NCI-H774 (cell line): ENCODE results near the gene RPS13.
"Not testable (repeated sequence)": the region's sequence is repeated elsewhere in the genome, so short reads cannot be mapped to it uniquely, and the experiment has no call there.

ENCODE experiments used
- DNase-seq: peaks from one replicate; lab custom pipeline; 2025; lab: John Stamatoyannopoulos, UW

RPS13 gene

GRCh38 chr11:17077520-17078401 lies at the start of gene RPS13:
TSS of gene RPS13 (minus strand) at chr11:17077667. CDS start at chr11:17077641, 26 bp downstream.
- peak; percentile 99 for DNase-seq

- DNase-seq = no peak
Observed at GRCh38 chr11:17121981-17122380, 44.5 kb upstream of the RPS13 start.

- no peak for DNase-seq
Observed at GRCh38 chr11:17117262-17117661, 39.8 kb upstream of the RPS13 start.

GRCh38 chr11:17116117-17116516 lies 38.6 kb upstream of the RPS13 start:
- DNase-seq = no peak

GRCh38 chr11:17107745-17108144 lies 30.3 kb upstream of the RPS13 start:
- not testable (repeated sequence) for DNase-seq

- not testable (repeated sequence) for DNase-seq
Observed at GRCh38 chr11:17105404-17106040, 28.1 kb upstream of the RPS13 start.

GRCh38 chr11:17102462-17102861 lies 25.0 kb upstream of the RPS13 start:
- DNase-seq = no peak

- no peak for DNase-seq
Observed at GRCh38 chr11:17098658-17099057, 21.2 kb upstream of the RPS13 start.

- DNase-seq = no peak
Observed at GRCh38 chr11:17098038-17098437, 20.6 kb upstream of the RPS13 start.

GRCh38 chr11:17085976-17086375 lies 8.5 kb upstream of the RPS13 start:
- not testable (repeated sequence) for DNase-seq

GRCh38 chr11:17077240-17077519 lies 287 bp downstream of the RPS13 start:
- DNase-seq = no peak

- no peak for DNase-seq
Observed at GRCh38 chr11:17076517-17077239, 789 bp downstream of the RPS13 start.

- DNase-seq = no peak
Observed at GRCh38 chr11:17075506-17075905, 2.0 kb downstream of the RPS13 start.

- no peak for DNase-seq
Observed at GRCh38 chr11:17073370-17074027, 4.0 kb downstream of the RPS13 start.

- no peak for DNase-seq
Observed at GRCh38 chr11:17067417-17067816, 10.1 kb downstream of the RPS13 start.

GRCh38 chr11:17066691-17067090 lies 10.8 kb downstream of the RPS13 start:
- no peak for DNase-seq

- peak; percentile 24 for DNase-seq
Observed at GRCh38 chr11:17063171-17064002, 14.1 kb downstream of the RPS13 start.

- DNase-seq = not testable (repeated sequence)
Observed at GRCh38 chr11:17051146-17051545, 26.3 kb downstream of the RPS13 start.

- not testable (repeated sequence) for DNase-seq
Observed at GRCh38 chr11:17048491-17048890, 29.0 kb downstream of the RPS13 start.

GRCh38 chr11:17046690-17047089 lies 30.8 kb downstream of the RPS13 start:
- DNase-seq = no peak
